Measurements from ENCODE around the gene KLHL18. TPM values are rescaled to one million over a fixed set of nuclear protein-coding genes. Genes with fewer than 3 reads are reported as not detected.

KLHL18 gene
- total RNA-seq: 10 to 100 TPM; 17.0 to 28.7 (median 21.5) TPM
- long read RNA-seq, donor 1, full-length matches to known transcripts: 5 of 19 reads
- long read RNA-seq, donor 1, partial matches to known transcripts: 6 of 19 reads
- long read RNA-seq, donor 1, other reads (novel, unspliced or antisense): 8 of 19 reads
- long read RNA-seq, donor 2, full-length matches to known transcripts: 3 of 8 reads
- long read RNA-seq, donor 2, partial matches to known transcripts: 0 of 8 reads
- long read RNA-seq, donor 2, other reads (novel, unspliced or antisense): 5 of 8 reads

DNA sequence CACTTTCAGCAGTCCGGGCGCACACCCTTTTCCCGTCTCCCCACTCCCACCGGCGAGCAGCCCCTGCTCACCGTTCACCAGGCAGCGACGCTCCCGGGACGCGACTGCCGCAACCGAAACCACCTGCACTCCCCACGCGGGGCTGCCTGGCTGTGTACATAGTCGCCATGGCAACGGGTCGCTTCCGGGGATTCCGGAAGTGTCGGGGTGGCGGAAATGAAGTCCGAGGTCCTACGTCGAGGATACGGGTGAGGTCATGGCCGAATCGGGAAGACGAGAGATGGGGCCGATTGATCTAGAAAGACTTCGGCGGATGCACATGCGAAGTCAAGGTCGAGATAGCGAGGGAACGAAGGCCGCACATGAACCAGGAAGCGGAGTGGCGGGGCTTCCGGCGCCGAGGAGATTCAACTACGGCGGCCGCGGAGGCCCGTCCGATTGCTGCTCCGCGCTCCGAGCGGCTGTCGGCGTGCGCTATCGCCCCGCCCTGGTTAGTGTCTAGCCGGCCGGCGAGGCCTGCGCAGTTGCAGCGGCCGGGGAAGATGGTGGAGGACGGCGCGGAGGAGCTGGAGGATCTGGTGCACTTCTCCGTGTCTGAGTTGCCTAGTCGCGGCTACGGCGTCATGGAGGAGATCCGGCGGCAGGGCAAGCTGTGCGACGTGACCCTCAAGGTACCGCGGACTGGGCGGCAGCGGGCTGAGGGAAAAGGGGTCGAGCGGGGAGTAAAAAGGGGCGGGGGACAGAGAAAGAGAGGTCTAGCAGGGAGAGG, at the start of gene KLHL18, which contains the start of gene KIF9:
Gene KLHL18 (plus strand): TSS at position 521 of the 769 bp plus-strand sequence. CDS start 22 bp downstream, at position 543.
Gene KIF9 (minus strand): TSS at position 376 of the 769 bp plus-strand sequence. CDS start 5,425 bp downstream, outside the sequence.
- peaks cover 23% of the 10 kb centered on the region for H3K4me1 ChIP-seq (ENCODE audit: low read depth)
- ATAC-seq (peak; percentile 95), DNase-seq (peak; percentile 94 to 97 (median 96))
- H3K9me3 ChIP-seq: no peaks in the 10 kb centered on the region
- intact Hi-C loops (cut with DNase I, micrococcal nuclease): no loop called here
- TF ChIP-seq, protein P1, sequence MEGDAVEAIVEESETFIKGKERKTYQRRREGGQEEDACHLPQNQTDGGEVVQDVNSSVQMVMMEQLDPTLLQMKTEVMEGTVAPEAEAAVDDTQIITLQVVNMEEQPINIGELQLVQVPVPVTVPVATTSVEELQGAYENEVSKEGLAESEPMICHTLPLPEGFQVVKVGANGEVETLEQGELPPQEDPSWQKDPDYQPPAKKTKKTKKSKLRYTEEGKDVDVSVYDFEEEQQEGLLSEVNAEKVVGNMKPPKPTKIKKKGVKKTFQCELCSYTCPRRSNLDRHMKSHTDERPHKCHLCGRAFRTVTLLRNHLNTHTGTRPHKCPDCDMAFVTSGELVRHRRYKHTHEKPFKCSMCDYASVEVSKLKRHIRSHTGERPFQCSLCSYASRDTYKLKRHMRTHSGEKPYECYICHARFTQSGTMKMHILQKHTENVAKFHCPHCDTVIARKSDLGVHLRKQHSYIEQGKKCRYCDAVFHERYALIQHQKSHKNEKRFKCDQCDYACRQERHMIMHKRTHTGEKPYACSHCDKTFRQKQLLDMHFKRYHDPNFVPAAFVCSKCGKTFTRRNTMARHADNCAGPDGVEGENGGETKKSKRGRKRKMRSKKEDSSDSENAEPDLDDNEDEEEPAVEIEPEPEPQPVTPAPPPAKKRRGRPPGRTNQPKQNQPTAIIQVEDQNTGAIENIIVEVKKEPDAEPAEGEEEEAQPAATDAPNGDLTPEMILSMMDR (IDR thresholded peaks at IDR 0.05): no peak
- H3K36me3 ChIP-seq (ENCODE audit: low read depth): no peaks in the 10 kb centered on the region
- H3K4me3 ChIP-seq: peak within 1 kb of the TSS; percentile 70

DNA sequence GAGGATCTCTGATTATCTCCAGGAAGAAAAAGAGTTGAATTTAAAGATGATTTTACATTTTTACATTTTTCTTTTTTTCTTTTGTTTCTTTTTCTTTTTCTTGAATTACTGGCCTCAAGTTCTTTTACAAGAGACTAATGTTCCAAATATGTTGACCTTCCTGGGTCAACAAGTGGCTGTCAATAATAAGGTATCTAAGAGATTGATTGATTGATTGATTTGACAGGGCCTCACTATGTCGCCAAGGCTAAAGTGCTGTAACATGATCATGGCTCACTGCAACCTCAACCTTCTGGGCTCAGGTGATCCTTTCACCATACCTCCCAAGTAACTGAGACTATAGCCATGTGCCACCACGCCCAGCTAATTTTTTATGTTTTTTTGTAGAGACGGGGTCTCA, 44.7 kb upstream of the KLHL18 start:
- intact Hi-C loops (cut with DNase I, micrococcal nuclease): no loop called here
- H3K9me3 ChIP-seq: no peaks in the 10 kb centered on the region
- no peaks in the 10 kb centered on the region for H3K36me3 ChIP-seq (ENCODE audit: low read depth)
- TF ChIP-seq, protein P1 (IDR thresholded peaks at IDR 0.05): no peak
- ATAC-seq (no peak), DNase-seq (no peak)
- no peaks in the 10 kb centered on the region for H3K4me1 ChIP-seq (ENCODE audit: low read depth)
- no peak overlapping the region for H3K4me3 ChIP-seq

- intact Hi-C loops (cut with DNase I, micrococcal nuclease): no loop called here
- Histone ChIP-seq H3K9me3 (no peaks in the 10 kb centered on the region), H3K4me1 (ENCODE audit: low read depth) (no peaks in the 10 kb centered on the region), H3K36me3 (ENCODE audit: low read depth) (no peaks in the 10 kb centered on the region), H3K4me3 (no peak overlapping the region)
- no peak for DNase-seq
- no peak for ATAC-seq
- TF ChIP-seq, protein P1 (IDR thresholded peaks at IDR 0.05): no peak
Observed at GRCh38 chr3:47239929-47240328, 42.8 kb upstream of the KLHL18 start.

- DNase-seq (no peak), ATAC-seq (no peak)
- no peaks in the 10 kb centered on the region for H3K9me3 ChIP-seq
- intact Hi-C loops (cut with DNase I, micrococcal nuclease): no loop called here
- TF ChIP-seq, protein P1 (IDR thresholded peaks at IDR 0.05): no peak
- H3K4me3 ChIP-seq: no peak overlapping the region
- no peaks in the 10 kb centered on the region for H3K4me1 ChIP-seq (ENCODE audit: low read depth)
- H3K36me3 ChIP-seq (ENCODE audit: low read depth): no peaks in the 10 kb centered on the region
Observed at GRCh38 chr3:47243419-47244147, 39.2 kb upstream of the KLHL18 start.

DNA sequence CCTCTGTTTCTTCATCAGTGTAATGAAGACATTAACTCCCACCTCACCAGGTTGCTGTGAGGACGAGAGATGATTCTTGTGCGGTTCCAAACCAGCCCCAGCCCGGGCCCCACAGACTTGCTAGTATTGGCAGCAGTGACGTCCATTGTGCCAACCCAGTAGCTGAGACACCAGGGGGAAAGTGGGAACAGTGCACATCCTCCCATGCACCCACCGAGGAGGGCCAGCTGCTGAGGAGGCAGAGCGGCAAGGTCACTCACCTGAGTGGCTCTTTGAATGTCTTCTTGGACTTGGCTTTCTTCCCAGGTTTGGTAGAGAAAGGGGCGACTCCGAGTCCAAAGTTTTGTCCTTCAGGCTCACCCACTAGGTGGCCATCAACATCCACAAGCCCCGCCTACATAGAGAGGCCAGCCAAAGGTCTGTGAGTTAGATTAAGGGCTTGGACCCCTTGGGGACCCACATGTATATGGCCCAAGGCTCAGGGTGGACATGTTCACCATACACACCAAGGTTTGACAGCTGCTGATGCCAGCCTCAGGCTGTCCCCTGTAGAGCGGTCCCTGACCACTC, 38.1 kb upstream of the KLHL18 start:
- H3K9me3 ChIP-seq: no peaks in the 10 kb centered on the region
- intact Hi-C loops (cut with DNase I, micrococcal nuclease): no loop called here
- no peak for ATAC-seq
- TF ChIP-seq, protein P1 (IDR thresholded peaks at IDR 0.05): no peak
- DNase-seq: no peak
- H3K4me1 ChIP-seq (ENCODE audit: low read depth): no peaks in the 10 kb centered on the region
- H3K36me3 ChIP-seq (ENCODE audit: low read depth): no peaks in the 10 kb centered on the region
- no peak overlapping the region for H3K4me3 ChIP-seq
